WTC11 (cell line): ENCODE results near the gene CAPN11.

Experiments
- TF ChIP-seq, protein P1 (sequence below): sonication (generic); formaldehyde crosslinking; IDR thresholded peaks from 2 replicates; pipeline ENCODE4 v1.8.1; 2022; ENCODE audit warnings: low read depth, missing genetic modification reagents, borderline replicate concordance
- TF ChIP-seq, protein P2 (sequence below): sonication (generic); formaldehyde crosslinking; IDR thresholded peaks from 2 replicates; pipeline ENCODE4 v1.8.0; 2022; ENCODE audit warnings: missing genetic modification reagents
- TF ChIP-seq, protein P3 (sequence below): fragments of 200-600 bp; IDR thresholded peaks from 2 replicates; pipeline ENCODE4 v1.8.0; 2022; ENCODE audit warnings: antibody characterized with exemption
- TF ChIP-seq, protein P4 (sequence below): sonication (generic); formaldehyde crosslinking; IDR thresholded peaks from 2 replicates; pipeline ENCODE4 v1.8.1; 2023; ENCODE audit warnings: mild to moderate bottlenecking, missing genetic modification reagents, borderline replicate concordance

DNA sequence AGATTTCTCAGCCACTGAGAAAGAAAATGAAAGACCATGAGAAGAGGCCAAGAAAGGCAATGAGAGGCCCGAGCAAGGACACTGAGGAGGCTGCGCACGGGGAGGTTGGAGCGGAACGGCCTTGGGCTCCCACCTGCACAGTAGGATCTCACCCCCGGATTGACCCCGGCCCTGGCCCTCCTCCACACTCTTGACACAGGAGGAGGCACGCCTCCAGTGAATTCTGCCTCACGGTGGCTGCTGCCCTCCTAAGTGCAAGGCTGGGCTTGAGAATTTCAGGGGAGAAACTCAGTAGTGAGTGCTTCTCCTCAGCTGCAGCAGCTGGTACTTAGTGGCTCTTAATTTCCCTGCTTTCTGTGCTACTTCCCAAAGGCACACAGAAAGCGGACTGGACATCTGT lies 49.4 kb upstream of the CAPN11 start:
- TF ChIP-seq, protein P1, sequence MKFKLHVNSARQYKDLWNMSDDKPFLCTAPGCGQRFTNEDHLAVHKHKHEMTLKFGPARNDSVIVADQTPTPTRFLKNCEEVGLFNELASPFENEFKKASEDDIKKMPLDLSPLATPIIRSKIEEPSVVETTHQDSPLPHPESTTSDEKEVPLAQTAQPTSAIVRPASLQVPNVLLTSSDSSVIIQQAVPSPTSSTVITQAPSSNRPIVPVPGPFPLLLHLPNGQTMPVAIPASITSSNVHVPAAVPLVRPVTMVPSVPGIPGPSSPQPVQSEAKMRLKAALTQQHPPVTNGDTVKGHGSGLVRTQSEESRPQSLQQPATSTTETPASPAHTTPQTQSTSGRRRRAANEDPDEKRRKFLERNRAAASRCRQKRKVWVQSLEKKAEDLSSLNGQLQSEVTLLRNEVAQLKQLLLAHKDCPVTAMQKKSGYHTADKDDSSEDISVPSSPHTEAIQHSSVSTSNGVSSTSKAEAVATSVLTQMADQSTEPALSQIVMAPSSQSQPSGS (CRISPR knock-in tag), result no peak
- TF ChIP-seq, protein P2, sequence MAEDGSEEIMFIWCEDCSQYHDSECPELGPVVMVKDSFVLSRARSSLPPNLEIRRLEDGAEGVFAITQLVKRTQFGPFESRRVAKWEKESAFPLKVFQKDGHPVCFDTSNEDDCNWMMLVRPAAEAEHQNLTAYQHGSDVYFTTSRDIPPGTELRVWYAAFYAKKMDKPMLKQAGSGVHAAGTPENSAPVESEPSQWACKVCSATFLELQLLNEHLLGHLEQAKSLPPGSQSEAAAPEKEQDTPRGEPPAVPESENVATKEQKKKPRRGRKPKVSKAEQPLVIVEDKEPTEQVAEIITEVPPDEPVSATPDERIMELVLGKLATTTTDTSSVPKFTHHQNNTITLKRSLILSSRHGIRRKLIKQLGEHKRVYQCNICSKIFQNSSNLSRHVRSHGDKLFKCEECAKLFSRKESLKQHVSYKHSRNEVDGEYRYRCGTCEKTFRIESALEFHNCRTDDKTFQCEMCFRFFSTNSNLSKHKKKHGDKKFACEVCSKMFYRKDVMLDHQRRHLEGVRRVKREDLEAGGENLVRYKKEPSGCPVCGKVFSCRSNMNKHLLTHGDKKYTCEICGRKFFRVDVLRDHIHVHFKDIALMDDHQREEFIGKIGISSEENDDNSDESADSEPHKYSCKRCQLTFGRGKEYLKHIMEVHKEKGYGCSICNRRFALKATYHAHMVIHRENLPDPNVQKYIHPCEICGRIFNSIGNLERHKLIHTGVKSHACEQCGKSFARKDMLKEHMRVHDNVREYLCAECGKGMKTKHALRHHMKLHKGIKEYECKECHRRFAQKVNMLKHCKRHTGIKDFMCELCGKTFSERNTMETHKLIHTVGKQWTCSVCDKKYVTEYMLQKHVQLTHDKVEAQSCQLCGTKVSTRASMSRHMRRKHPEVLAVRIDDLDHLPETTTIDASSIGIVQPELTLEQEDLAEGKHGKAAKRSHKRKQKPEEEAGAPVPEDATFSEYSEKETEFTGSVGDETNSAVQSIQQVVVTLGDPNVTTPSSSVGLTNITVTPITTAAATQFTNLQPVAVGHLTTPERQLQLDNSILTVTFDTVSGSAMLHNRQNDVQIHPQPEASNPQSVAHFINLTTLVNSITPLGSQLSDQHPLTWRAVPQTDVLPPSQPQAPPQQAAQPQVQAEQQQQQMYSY (CRISPR knock-in tag), result no peak
- TF ChIP-seq, protein P3, sequence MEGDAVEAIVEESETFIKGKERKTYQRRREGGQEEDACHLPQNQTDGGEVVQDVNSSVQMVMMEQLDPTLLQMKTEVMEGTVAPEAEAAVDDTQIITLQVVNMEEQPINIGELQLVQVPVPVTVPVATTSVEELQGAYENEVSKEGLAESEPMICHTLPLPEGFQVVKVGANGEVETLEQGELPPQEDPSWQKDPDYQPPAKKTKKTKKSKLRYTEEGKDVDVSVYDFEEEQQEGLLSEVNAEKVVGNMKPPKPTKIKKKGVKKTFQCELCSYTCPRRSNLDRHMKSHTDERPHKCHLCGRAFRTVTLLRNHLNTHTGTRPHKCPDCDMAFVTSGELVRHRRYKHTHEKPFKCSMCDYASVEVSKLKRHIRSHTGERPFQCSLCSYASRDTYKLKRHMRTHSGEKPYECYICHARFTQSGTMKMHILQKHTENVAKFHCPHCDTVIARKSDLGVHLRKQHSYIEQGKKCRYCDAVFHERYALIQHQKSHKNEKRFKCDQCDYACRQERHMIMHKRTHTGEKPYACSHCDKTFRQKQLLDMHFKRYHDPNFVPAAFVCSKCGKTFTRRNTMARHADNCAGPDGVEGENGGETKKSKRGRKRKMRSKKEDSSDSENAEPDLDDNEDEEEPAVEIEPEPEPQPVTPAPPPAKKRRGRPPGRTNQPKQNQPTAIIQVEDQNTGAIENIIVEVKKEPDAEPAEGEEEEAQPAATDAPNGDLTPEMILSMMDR, result no peak
- TF ChIP-seq, protein P4, sequence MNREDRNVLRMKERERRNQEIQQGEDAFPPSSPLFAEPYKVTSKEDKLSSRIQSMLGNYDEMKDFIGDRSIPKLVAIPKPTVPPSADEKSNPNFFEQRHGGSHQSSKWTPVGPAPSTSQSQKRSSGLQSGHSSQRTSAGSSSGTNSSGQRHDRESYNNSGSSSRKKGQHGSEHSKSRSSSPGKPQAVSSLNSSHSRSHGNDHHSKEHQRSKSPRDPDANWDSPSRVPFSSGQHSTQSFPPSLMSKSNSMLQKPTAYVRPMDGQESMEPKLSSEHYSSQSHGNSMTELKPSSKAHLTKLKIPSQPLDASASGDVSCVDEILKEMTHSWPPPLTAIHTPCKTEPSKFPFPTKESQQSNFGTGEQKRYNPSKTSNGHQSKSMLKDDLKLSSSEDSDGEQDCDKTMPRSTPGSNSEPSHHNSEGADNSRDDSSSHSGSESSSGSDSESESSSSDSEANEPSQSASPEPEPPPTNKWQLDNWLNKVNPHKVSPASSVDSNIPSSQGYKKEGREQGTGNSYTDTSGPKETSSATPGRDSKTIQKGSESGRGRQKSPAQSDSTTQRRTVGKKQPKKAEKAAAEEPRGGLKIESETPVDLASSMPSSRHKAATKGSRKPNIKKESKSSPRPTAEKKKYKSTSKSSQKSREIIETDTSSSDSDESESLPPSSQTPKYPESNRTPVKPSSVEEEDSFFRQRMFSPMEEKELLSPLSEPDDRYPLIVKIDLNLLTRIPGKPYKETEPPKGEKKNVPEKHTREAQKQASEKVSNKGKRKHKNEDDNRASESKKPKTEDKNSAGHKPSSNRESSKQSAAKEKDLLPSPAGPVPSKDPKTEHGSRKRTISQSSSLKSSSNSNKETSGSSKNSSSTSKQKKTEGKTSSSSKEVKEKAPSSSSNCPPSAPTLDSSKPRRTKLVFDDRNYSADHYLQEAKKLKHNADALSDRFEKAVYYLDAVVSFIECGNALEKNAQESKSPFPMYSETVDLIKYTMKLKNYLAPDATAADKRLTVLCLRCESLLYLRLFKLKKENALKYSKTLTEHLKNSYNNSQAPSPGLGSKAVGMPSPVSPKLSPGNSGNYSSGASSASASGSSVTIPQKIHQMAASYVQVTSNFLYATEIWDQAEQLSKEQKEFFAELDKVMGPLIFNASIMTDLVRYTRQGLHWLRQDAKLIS (CRISPR knock-in tag), result no peak
